HG02763 (cell line): Measurements from ENCODE around the gene ALKBH5.

Experiments
- ATAC-seq: cut with Tn5 transposase; IDR thresholded peaks from one replicate; pipeline ENCODE4 v1.9.1; 2021; ENCODE audit warnings: mild to moderate bottlenecking, moderate library complexity; ENCODE audit not compliant: unreplicated experiment

The ALKBH5 gene

DNA sequence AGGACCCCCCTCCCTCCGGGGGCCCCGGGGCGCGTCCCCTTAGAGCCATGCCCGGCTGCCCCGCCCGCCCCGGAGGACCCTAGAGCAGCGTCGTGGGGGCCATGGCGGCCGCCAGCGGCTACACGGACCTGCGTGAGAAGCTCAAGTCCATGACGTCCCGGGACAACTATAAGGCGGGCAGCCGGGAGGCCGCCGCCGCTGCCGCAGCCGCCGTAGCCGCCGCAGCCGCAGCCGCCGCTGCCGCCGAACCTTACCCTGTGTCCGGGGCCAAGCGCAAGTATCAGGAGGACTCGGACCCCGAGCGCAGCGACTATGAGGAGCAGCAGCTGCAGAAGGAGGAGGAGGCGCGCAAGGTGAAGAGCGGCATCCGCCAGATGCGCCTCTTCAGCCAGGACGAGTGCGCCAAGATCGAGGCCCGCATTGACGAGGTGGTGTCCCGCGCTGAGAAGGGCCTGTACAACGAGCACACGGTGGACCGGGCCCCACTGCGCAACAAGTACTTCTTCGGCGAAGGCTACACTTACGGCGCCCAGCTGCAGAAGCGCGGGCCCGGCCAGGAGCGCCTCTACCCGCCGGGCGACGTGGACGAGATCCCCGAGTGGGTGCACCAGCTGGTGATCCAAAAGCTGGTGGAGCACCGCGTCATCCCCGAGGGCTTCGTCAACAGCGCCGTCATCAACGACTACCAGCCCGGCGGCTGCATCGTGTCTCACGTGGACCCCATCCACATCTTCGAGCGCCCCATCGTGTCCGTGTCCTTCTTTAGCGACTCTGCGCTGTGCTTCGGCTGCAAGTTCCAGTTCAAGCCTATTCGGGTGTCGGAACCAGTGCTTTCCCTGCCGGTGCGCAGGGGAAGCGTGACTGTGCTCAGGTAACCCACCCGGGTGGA lies 759 bp downstream of the ALKBH5 start:
- peak; percentile 5 for ATAC-seq

DNA sequence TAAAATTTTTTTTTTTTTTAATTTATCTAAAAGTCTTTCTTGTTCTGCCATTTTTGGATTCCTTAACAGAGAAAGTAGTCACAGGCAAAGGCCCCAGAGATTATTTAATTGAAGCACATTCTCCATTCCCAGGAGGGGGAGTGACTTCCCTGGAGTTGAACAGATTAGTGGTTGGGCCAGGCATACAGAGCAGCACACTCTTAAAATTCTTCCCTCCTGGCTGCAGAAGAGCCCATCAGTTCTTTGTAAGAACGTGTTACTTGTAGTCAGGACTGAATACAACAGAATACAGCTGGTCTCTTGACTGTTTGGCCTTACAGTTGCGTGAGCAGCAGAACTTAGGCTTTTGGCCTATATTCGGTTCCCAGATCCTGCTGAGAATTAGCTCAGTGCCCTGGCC lies 1.8 kb downstream of the ALKBH5 start:
- ATAC-seq: no peak

DNA sequence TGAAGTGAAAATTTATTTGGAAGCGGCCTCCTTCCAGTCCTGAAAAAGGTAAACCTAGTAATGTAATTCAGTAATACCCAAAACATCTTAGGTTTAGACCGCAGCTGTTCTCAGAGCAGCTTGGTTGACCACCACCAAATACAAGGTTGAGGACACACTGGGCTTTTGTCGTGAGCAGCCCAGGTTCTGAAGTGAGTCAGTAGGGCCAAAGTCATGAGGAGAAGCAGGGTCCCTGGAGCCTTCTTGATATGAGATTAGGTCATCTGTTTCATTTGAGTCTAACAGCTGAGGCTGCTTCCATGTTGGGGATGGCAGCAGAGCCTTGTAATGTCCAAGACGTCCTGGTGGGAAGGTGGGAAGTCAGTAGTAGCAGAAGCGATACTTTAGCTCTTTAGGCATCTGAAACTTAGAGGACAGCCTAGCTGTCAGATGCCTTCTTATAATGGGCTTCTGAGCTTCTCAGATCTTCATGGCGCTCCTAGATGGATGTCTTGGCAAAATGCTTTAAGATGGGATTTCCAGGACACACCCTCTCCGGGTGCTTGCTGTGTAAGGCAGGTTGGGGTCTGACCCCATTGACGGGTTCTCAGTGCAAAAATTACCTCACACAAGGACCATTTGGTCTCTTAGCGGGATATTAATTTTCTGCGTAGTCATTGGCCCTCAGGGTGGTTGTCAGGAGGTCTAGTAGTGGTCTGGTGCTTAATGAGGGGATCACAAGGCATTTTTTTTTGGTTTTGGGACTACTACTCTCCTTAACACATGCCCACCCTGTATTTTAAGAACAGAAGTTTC lies 2.4 kb downstream of the ALKBH5 start:
- ATAC-seq: no peak

DNA sequence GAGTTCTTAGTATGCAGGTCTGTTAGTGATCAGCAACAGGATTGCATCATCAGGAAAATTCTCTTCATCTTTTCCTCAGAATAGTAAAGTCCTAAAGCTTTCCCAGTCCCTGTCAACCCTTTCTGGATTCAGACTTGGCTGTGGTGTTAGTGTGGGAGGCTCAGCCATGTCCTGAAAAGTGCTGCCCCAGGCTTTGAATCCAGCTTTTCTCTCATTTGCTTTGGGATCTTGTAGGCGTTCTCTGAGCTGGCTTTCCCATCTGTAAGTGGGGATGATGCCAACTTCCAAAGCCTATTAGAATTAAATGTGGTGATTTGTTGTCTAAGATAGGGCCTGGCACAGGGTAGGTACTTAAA lies 3.0 kb downstream of the ALKBH5 start:
- ATAC-seq: no peak

DNA sequence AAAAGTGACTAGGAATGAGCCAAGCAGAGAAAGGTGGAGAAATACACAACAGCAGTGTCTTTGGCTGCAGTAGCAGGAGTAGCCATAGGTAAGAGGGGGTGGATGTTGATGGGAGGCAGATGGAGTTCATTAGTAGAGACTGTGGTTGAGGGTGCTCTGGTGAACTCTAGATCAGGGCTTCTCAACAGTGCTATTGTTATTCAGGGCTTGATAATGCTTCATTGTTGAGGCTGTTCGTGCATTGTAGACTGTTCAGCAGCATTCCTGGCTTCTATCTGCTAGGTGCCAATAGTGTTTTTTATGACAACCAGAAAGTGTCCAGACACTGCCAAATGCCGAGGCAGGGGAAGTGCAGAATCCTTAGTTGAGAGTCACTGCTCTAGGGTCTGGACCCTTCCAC lies 3.6 kb downstream of the ALKBH5 start:
- ATAC-seq: no peak

DNA sequence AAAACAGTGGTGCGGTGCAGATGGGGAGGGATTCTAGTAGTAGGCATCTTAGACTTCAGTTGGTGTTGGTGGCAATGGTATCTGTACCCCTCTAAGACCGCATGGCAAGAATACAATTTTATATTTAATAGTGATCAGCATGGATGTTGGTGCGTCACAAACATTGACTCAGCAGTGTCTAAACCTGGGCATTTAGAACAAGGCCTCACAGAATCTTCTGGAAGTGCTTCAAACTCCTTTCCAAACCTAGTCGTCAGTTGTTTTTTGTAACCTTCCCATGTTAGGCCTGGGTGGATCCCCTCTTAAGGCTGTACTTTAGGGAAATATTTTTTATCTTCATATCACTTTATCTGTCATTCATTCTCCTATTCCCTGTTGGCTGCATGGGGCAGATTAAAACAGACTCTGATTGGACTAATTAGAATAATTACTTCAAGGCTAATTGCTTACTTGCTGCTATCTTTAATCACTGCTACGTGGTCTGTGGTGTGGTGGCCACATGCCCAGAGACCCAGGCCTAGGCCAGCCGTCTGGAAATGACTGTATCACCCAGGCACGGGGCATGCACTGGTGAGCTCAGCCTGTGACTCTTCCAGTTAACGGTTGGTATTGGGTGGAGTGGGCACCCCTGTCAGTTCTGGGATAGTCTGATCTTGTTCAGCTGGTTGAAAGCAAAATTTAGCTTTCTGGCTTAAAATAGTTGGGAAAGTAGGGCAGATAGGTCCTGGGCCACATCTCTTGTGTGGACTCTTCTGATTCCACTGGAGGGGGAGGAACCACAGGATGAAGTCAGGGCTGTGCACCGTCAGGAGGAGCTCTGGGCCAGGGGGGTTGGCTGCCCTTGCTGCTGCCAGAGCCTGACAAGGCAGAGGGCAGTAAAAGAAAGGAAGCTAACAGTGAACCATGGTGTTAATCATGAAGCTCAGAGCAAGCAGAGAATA lies 4.5 kb downstream of the ALKBH5 start:
- no peak for ATAC-seq

DNA sequence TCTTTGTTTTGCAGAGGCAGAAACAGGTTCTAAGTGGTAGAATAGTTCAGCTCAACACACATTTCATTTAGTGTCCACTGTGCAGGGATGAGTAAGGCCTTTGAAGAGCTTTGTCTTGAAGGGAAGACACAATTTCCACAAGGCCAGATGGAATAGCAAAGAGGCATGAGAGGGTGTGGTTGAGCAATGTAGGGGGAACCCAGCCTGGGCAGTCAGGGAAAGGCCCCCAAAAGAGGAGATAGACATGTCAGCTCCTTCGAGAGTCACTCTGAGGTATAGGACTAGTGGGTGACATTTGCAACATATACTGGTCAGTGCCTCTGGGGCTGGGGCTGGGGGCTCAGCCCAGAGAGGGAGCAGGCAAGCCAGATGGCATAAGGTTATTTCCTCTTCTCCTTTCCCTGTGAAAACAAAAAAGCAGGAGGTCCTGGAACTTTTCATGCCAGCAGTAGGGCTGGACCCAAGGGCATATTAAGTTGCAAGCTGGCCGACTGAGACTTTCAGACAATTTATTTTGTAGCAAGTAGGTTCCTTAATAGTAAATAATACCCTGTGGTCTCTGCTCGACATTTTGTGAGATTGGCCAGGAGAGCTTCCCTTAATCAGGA lies 7.1 kb downstream of the ALKBH5 start:
- no peak for ATAC-seq

DNA sequence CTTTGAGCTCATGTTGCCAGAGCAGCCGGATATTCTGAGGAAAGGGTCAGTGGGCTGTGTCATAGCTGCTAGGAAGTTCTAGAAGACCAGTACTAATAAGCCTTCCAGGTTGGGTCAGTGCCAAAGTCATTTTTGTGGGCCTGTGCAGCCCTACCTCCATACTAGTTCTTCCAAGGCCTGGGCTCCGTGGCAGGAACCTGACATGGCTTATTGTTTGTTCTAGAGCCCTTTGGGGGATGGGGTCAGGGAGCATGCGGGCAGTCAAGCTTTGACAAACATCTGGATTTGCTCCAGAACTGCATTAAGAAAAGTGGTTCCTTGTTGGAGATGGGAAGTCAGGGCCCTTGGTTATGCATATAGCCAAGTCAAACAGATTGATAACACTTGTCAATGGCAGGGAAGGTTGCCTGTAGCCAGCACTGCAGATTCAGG lies 7.6 kb downstream of the ALKBH5 start:
- no peak for ATAC-seq

DNA sequence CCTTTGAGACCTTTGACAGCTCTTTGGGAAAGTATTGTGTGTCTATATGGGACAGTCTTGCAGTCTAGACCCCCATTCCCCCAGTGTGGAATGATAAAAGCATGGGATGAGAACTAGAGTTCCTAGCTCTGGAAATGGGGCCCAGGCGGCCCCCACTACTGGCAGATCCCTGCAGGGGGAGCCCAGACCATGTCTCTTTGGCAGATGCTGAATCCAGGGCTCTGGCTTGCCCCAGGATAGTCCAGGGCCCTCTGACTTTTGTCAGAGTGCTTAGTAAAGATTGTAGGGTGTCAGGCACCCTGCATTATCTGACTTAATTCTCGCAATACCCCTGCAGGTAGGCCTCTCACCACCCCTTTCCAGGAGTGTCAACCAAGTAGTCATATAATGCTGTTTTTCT lies 8.3 kb downstream of the ALKBH5 start:
- no peak for ATAC-seq

DNA sequence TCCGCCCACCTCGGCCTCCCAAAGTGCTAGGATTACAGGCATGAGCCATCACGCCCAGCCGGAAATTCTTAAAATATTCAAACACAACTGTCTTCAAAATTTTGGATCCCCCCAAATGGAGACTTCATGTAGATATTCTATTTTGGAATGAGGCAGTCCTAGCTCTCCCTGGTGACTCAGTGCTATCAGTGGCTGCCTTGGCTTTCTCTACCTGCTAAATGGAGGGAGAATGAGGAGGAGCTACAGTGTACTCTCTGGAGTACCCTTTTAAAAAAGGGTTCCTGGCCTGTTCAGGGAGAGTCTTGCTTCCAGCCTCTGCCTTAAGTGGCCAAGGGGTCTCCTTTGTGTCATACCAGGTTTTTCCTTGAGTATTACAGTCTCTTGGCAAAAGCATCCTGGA lies 10.8 kb downstream of the ALKBH5 start:
- ATAC-seq: no peak

DNA sequence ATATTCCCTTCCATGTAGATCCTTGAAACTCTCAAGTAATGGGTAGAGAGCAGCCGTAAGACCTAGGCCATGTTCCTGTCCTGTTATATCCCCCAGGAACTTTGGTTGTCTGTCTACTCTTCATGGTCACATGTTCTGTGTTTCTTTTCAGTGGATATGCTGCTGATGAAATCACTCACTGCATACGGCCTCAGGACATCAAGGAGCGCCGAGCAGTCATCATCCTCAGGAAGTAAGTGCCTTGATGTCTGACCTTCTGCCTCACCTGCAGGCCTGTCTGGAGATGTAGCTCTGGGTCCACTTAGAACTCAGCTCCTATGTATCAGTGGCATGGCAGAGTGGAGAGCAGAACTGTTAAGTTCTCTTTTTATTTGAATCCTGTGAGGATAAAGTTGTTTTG lies 11.2 kb downstream of the ALKBH5 start:
- no peak for ATAC-seq

DNA sequence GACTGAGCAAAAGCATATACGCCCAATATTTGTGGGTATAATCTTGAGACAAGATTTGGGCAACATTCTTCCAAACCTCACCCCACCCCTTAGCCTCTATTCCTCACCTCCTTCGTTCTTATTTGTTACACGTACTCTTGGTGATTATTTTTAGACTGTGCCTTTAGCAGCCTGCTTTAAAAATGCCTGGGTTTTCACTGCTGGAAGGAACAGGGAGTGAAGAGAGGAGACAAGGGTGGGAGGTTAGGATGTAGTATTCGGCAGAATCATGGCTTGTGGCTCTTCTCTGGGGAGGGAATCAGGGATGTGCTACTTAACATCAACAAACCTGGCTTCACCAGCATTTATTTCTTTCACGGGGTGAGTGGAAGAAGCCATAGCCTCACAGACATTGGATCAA lies 11.6 kb downstream of the ALKBH5 start:
- ATAC-seq: no peak

DNA sequence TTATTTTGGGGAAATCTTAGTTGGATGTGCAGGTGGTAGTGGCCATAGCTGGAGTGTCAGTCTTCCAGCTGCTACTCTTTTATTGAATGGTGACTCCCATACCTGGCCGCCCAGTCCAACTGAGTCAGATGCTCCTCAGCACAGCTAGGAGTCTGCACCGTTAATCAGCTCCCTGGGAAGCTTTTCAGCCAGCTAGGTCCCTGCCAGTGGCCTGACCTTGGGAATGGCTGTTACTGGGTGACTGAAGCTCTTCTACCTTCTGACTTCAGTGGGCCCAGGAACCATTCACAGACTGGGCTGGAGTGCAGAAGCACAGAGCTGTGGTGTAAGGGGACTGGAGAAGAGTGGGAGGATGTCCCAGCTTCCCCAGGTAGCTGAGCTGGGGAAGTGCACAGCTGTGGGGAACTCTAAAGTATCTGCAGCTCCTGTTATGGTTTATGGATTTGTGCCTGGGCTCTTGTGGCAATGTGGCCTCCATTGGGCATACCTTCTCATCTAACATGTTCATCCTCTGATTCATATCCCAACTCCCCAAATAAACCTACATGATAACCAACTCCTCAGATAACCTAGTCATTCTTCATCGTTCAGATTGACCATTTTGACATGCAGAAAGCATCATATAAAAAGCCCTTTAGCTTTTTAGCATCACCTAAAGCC lies 14.0 kb downstream of the ALKBH5 start:
- ATAC-seq: no peak

DNA sequence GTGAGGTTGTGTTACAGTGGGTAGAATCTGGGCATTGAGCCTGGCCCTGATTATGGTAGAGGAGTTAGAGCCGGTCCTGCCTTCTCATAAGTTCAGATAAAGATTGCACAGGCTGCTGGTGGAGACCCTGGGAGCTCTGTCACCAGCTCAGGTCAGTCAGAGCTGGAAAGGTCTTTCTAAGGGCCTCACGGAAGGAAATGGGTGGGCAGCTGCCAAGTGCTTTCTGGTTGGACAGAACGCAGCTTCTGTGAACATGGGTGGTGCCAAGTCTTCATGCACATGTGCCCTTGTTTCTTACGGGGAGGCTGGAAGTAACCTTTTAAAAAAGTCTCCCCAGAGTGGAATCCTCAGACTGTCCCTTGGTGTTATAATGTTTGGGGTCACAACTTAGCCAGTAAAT lies 14.9 kb downstream of the ALKBH5 start:
- ATAC-seq: no peak

DNA sequence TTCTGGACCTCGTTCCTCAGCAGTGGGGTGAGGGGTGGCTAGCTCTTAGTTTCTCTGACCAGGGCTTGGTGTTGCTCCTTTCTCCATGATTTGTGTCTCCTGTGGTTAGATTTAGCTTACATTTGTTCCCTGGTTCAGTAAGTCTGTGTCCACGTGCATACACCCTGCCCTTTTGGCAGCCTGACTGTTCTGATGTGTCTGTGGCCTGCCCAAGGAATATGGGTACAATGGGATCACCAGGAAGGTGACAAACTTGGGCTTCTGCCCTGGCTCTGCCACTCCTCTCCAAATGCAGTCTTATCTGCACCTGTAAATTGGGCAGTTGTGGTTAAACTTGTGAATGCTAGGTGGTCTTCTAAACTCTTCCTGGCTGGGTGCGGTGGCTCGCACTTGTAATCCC lies 17.5 kb downstream of the ALKBH5 start:
- no peak for ATAC-seq

DNA sequence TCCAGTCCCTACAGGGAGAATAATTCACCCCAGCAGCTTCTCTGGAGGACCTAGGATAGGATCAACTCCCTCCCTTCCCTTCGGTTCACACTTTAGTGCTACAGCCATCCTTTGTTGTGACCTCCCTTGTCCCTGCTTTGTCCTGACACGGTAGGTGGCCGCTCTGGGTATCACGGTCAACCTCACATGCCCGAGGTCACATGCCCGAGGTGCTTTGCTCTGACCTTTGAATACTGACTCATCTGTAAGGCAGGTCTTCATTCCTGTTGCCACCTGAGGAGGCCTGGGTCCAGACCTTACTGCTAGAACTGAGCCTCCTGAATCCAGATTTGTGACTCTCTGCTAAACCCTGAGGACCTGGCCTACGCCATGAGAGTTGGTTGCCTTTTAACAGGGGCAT lies 19.7 kb downstream of the ALKBH5 start:
- no peak for ATAC-seq

DNA sequence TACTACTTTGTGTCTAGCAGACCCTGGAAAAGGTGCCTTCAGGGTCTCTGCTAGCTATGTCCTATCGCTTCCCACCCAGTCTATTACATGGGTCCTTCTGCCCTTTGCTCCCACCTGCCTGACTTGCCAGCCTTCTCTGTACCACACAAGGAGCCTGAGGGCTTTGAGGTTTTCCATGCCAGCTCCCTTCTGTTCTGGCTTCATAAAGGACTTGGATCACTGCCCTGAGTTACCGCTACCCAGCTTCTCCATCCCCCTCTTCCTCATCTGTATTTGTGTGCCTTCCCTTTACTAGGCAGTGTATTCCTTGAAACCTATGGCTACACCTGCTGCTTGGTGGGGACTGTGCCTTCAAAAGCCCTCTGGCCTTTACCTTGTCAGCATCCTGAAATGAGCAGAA lies 22.2 kb downstream of the ALKBH5 start:
- ATAC-seq: no peak

DNA sequence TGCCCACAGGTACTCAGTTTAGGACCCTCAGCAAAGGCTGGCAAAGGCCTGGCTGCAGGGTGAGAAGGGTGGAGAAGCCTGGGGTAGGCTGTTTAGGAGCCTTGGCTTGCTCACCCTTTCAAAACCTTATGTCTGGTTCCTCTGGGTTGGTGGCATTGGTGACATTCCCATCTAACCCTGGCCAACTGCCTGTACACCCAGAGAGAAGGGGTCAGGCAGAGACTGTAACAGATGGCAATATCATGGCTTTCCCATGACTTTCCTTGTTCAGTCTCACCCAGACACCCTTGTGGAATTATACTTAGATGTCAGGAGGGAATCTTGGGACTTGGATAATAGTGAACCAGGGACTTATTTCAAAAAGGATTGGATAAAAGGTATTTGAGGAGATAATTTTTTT lies 23.3 kb downstream of the ALKBH5 start:
- ATAC-seq: no peak

DNA sequence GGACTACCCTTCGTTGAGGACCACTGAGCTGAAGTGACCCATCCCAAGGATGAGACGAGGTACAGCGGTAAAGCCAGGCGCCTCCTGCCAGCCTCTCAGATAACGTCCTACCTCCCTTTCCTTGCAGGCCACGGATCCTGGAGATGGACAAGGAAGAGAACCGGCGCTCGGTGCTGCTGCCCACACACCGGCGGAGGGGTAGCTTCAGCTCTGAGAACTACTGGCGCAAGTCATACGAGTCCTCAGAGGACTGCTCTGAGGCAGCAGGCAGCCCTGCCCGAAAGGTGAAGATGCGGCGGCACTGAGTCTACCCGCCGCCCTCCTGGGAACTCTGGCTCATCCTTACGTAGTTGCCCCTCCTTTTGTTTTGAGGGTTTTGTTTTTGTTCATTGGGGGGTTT lies 24.5 kb downstream of the ALKBH5 start:
- no peak for ATAC-seq

DNA sequence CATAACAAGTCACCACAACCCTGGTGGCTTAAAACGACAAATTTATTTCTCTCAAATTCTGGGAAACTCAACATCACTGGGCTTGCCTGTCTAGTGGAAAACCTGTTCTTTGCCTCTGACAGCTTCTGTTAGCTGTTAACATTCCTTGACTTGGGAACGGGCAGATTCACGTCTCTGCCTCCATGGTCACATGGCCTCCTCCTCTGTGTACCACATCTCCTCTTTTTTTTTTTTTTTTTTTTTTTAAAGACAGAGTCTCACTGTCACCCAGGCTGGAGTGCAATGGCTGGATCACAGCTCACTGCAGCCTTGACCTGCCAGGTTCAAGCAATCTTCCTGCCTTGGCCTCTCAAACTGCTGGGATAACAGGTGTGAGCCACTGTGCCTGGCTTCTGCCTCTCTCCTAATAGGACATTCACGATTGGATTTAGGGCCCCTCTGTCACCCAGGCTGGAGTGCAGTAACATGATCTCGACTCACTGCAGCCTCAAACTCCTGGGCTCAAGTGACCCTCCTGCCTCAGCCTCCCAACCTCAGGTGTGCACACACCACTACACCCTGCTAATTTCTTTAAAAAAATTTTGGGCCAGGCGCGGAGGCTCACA lies 30.1 kb downstream of the ALKBH5 start:
- ATAC-seq: no peak
